ENCODE measurements around the gene TNNT2. TPM values are rescaled to one million over a fixed set of nuclear protein-coding genes. Genes with fewer than 3 reads are reported as not detected.

Gene TNNT2
- total and polyA plus RNA-seq, 2 of the 8 experiments (the other 6 are each of a cell fraction or from before 2014, with no cell fraction given): 3.1 to 21.0 TPM

DNA sequence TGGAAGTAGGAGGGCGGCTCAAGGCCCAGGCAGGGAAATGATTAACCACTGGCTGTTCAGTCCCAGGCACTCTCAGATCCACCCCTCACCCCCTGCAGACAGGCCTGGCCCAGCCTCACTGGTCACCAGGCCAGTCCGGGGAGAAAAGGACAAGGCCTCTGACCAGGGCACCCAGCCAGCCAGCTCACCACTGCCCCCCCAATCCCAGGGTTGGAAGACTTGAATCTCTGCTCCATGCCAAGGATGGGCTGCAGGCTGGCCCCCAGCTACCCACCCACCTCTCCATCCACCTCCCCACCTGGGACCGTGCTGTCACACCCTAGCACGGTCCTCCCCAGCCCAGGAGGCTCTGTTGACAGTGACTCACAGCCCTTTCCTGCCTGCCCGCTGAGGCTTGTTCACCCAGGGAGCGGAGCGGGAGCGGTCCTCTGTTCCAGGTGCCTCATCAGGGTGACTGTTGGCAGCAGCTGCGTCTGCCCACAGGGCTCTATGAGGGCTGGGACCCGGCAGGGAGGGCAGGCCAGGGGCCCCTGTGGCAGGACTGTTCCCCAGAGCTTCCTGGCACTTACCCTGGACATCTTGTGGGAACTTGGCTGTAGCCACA lies 19.5 kb upstream of the TNNT2 start (continued):
- TF ChIP-seq CTBP2 (IDR thresholded peaks at IDR 0.05; ENCODE audit: borderline replicate concordance, insufficient read depth, insufficient read length, low read length) (no peak), POLR2AphosphoS5 (IDR thresholded peaks at IDR 0.05; ENCODE audit: low read depth, low read length) (no peak)

All from H1 (cell line).